Stimulated activated CD4-positive, alpha-beta T cell treated with anti-CD3 and anti-CD28 coated beads, Interleukin-12 subunit alpha, Interleukin-12 subunit beta, amount 100 ng/mL, for 48 hours (primary cell): ENCODE measurements around the gene DNAH10.

Experiments used
- DNase-seq, 3 donors: peaks; one replicate each; pipeline ENCODE4 v3.0.0-alpha.2; 2020; ENCODE audit warnings: low read depth in 2 of 3, low spot score in 1 of 3

DNAH10 gene

DNA sequence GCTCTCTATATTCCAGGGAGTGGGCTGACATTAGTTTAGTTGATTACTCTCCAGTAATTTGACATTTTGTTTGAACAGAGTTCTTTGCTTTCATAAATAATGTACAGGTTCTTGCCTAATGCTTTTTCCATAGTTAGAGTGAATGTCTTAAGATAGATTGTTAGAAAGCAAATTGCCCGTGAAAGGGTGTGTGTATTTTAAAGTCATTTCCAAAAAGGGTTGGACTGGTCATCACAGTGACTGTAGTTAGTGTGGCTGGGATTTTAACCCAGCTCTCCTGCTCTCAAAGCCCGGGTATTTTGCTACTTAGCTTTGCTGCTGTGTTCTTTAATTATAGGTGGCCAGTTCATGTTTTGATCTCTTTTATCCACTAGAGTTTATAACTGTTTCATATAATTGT, 74.2 kb downstream of the DNAH10 start:
- DNase-seq: no peak

DNA sequence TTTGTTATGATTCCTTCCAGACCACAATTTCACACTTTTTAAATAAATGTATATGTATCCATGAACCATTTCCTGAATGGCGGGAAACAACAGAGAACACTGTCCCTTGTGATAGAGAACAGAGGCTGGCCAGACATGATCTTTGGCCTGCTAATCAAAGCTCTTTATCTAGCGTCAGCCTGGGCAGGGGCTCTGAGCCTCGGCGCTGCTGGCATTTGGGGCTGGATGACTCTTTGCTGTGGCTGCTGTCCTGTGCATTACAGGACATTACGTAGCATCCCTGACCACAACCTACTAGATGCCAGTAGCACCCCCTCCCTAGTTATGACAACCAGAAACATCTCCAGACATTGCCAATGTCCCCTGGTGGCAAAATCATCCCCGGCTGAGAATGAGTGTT, 77.7 kb downstream of the DNAH10 start:
- DNase-seq: no peak

DNA sequence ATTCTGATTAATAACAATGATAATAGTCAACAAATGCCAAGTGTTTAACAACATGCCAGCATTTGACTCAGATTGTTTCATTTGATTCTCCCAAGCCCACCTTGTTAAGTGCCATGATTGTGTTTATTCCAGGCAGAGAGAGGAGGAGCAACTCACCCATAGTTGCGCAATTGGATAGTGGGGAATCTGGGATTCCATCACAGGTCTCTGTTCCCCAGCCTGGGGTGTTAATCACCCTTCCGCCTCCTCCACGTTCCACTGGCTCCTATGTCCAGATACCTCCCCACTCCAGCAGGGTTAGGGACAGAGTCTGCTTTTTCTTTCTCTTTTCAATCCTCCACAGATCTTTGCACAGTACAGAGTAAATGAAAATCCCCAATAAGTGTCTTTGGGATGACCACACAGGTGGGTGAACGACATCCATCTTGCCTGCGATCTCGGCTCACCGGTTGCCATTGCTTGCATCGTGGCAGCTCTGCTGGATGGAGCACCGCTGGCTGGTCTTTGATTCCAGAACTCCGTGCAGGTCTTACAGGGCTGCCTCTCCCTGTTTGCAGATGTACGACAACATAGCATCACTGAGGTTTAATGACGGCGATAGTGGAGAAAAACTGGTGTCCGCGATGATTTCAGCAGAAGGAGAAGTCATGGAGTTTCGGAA, 78.8 kb downstream of the DNAH10 start:
- DNase-seq: no peak

DNA sequence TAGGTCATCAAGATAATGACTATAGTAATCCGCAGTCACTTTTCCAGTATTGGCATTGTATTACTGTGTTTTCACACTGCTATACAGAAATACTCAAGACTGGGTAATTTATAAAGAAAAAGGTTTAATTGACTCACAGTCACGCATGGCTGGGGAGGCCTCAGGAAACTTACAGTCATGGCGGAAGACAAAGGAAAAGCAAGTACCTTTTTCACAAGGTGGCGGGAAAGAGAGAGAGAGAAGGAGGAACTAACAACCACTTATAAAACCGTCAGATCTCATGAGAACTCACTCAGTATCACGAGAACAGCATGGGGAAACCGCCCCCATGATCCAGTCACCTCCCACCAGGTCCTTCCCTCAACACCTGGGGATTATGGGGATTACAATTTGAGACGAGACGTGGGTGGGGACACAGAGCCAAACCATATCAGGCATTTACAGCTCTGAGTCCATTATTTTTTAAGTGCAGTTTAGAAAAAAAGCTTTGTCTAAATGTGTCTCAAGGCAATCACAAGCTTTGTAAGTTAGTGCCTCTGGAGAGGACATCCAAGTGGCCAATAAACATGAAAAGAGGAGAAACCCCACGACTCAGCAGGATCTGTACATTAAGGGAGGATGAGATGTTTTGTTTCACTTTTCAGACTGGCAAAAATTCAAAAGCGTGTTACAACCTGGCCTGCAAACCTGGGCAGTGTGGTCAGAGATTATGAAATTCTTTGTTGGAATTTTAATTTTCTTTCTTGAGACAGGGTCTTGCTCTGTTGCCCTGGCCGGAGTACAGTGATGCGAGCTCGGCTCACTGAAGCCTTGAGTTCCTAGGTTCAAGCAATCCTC, 82.0 kb downstream of the DNAH10 start:
- DNase-seq: no peak

DNA sequence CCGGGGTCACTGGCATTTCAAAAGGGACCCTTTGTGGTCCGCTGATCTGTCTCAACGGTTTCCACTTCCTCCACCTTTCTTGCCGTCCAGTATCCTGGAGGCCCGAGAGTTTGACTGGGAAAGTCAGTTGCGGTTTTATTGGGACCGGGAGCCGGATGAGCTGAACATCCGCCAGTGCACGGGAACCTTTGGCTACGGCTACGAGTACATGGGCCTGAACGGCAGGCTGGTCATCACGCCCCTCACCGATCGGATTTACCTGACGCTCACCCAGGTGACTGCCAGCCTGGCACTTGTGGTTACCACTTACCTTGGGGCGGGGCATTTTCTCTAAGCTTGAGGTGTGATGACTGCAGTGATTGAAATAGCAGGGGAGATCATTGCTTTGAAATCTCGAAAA, 83.8 kb downstream of the DNAH10 start:
- DNase-seq: no peak

DNA sequence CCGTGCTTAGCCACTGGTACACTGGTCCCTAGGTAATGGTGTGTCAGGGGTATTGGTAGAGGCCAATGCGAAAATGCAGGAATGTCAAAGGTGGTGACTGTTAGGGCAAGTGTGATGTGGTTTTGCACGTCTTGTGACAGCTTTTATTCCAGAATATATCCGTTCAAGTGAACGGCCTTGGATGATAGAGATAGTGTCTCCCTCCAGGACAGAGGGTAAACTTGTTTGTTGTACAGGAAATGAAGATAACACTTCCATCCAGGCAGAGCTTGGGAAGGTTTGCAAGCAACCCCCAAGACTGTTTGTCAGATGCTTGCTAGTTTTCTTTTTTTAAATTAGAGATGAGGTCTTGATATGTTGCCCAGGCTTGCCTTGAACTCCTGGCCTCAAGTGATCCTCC, 84.2 kb downstream of the DNAH10 start:
- DNase-seq: no peak

DNA sequence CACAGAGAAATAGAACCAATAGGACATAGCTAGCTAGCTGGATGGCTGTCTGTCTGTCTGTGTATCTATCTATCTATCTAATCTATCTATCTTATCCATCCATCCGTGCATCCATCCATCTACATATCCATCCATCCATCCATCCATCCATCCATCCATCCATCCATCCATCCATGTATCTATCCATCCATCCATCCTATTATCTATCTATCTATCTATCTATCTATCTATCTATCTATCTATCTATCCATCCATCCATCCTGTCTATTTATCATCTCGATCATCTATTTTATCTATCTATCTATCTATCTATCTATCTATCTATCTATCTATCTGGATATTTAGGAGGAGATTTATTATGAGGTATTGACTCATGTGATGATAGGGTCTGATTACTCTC, 84.9 kb downstream of the DNAH10 start:
- DNase-seq: no peak

DNA sequence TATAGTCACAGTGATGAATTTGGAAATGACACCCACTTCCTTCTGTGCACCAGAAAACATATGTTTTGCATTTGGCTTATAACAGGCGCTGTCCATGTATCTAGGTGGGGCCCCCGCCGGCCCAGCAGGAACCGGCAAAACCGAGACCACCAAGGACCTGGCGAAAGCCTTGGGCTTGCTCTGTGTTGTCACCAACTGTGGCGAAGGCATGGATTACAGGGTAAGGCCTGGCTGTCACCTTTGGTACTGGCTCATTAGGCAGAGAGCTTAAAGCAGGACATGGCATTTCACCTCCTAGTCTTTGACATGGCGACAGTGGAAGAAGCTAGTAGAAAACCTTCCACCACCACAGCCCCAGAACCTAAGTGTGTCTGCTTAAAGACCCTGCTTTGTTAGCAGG, 85.8 kb downstream of the DNAH10 start:
- DNase-seq: no peak

DNA sequence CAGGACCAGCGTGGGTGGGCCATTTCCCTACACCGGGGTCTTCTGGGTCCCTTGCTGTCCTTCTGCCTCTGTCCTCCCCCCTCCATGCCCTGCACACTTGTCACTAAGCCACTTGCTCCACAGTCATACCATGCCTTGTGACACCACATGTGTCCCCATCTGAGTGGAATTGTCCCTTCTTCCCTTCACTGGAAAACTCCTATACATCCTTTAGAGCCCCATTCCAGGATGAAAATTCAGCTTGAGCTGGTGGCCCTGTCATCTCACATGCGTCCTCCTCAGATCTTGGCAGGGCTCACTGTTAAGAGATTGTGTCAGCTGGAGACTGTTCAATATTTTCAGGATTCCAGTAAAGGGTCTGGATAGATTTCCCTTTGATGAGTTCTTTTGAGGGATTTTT, 87.4 kb downstream of the DNAH10 start:
- DNase-seq: no peak

DNA sequence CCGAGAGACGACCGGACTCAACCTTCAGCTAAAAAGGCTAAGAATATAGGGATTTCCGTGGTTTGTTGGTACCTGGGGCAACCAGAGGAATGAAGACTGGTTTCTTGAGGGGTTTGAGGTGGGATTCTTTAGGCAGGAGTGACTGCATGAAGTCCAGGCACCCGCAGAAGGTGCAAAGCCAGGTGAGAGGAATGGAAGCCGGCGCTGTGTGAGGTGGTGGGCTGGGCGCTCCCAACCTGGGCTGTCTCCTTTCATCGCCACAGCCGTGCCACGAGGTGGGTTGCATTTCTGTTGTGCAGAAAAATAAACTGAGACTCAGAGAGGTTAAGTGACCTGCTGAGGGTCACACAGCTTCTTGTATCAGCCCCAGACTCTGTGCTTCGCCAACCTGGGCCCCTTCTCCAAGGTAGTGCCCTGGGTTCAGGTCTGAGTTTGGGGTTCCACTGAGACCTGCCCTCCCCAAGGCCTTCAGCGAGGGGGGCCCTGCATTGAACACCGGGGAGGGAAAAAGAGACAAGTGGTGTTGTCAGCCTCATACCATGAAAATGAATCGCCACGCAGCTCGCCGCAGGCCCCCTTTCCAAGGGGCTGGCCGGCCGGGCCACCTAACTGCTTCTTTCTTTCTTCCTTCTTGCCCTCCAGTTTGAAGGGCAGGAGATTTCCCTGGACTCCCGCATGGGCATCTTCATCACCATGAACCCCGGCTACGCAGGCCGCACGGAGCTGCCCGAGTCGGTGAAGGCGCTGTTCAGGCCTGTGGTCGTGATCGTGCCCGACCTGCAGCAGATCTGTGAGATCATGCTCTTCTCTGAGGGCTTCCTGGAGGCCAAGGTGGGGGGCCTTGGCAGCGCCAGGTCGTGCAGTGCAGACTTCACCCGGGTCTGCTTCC, 88.4 kb downstream of the DNAH10 start:
- no peak for DNase-seq

DNA sequence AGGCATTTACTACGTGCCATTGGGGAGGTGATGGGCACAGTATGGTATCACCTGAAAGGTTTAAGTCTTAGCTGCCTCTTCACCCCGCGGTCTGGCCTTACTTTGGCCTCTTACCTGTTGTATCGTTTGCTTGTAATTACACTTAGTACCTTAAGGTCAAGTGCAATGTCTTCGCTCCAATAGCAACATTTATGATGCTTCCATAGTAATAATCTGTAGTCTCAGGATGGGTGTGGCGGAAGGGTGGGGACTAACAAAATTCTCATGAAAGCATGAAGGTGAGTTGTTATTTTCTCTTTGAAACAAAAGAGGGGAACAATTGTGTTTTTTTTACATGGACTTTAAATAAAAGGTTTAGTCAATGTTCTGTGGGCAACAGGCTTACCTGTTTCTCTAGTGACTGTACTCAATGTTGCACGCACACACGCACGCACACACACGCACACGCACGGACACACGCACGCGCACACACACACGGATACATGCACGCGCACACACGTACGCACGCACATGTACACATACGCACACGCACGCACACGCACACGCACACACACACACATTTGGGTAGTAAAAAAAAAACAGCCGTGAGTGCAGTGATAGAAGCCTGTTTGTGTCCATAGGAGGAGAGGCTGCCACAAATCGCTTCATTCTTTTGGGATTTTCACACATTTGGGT, 91.4 kb downstream of the DNAH10 start:
- no peak for DNase-seq

DNA sequence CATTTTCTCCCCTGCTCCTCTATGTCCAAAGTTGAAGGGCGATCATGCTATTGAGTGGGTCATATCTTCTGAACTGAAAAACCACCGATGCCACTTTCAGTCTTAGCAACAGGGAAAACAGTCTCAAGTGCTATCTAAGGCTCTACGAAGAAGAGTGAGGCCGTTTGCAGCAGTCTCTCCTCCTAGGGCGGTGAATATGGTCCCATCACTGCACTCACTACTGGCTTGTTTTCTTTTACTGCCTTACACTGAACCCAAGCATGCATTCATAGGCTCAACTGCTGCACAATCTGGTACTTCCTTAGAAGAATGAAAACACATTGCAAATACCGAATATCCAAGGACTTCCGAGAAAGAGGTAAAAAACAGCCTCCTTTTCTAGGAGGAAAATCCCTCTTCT, 92.1 kb downstream of the DNAH10 start:
- DNase-seq: no peak

DNA sequence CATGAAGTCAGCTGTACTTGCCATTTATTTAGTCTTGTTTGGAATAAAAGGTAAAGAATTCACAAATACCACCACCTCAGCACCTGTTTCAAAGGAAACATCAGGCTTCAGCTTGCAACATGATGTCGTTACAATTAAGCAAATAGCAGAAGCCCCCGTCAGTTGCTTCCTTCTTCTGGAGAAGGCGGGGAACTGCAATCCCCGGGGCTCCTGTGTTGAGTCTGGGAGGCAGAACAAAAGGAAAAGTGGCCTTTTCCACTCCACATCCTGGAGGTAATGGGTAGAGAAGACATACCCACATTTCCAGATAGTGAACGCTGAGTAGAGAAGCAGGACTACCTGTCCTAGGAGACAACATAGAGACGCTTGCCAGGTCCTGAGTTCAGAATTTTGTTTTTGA, 92.8 kb downstream of the DNAH10 start:
- DNase-seq: no peak

DNA sequence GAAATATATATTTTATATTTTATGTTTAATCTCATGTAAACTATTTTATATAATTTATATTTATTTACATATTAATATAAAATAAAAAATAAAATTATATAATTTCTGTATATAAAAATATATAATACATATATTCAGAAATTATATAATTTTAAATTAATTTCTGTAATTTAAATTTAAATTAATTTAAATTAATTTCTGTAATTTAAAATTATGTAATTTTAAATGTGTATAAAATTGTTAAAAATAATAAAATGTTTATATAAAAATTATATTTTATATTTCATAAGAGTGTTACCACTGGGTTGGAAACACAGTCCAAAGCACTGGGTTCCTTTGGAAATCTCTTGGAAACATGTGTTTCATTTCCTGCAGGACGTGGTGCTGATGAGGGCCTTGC, 94.6 kb downstream of the DNAH10 start:
- no peak for DNase-seq

DNA sequence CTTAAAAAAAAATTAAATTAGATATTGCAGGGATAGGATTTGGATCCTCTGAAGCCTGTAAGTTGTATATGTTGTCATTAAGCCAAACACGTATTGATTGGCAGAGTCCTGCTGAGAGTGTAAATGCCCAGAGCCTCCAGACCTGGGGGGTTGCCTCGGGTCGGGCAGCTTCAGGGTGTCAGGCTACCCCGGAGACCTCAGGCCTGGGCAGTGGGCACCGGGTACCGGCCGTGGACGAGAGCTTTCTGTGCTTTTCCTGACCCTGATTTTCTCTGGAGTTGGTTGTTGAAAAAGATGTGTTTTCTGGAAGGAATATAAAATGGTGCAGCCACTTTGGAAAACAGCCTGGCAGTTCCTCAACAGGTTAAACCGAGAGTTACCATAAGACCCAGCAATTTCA, 96.1 kb downstream of the DNAH10 start:
- DNase-seq: no peak

DNA sequence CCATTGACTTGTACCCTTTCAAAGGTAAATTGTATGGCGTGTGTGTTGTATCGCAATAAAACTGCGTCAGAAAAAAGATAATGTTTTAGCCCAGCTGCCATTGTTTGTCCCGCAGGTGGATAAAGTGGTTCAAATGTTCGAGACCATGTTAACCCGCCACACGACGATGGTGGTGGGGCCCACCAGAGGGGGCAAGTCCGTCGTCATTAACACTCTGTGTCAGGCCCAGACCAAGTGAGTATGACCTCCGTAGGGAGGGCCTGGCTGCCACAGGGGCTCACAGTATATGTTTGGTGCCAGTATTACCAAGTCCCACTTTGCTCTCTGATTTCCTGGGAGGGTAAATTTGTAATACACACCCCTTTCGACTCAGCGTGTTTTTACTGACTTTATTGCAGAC, 96.9 kb downstream of the DNAH10 start:
- DNase-seq: no peak

DNA sequence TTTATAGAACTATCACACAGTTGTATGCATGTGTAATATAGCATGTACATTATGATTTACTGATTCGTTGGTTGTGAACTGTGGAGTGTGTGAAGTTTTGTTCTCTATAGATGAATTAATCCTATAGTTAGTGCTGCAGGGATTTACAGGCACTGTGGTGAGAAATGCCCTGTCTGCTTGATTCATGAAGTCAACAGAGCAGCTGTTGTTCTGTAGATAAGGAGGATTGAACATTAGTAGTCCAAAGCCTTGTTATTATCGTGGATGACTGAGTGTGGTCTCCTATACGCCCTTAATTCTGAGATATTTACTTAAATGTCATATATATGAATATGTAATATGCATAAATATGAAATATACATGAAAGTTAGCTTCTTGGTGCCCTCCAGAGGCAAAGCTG, 98.3 kb downstream of the DNAH10 start:
- no peak for DNase-seq

DNA sequence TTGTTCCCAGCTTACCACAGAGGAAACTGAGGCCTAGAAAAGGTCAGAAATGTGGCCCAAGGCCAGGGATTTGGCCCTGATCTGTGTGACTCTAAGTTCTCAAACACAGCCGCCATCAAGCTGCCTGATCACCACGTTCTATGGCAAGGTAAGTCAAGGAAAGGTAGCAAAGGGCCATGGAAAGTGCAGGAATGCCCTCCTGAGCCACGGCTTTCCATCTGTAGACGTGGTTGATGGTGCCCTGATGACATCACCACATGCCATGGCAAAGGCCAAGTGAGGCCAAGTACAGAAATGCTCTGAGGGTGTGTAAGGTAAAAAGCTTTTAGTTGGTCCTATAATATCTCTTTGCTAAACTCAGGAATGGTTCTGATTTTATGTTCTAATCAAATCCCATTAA, 99.3 kb downstream of the DNAH10 start:
- no peak for DNase-seq

DNA sequence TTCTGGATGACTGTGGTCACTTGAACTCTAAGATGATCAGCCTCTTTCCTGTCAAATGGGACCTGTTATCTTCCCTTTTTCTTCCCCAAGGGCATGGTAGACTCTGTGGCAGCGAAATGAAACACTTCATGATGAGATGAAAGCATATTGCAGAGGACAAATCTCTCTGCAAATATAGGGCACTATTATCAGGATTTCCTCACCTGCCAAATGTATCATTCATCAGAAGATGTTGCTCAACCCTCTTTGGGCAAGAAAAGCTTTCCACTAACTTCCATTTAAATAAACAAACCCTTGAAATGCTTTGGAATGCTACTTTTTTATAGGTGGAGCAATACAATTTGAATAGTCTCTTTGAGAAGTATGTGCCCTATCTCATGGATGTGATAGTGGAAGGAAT, 105.0 kb downstream of the DNAH10 start:
- no peak for DNase-seq

DNA sequence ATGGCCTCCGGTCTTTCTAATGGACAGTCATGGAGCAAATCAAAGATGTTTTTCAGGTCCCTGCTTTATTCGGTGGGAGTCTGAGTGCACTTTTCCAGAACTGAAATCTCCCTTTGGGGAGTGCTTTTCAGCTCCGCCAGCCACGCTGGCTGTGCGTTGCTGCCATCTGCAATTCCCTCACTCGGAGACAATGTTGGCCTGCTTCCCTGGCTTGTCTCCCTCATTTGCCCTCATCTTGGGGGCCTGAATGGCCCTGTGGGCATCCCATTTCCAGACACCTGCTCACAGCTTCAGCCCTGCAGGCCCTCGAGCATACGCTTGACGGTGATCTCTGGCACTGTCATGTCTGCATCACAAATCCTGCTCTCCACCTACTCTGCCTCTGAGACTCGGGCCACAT, 106.7 kb downstream of the DNAH10 start:
- DNase-seq: no peak

DNA sequence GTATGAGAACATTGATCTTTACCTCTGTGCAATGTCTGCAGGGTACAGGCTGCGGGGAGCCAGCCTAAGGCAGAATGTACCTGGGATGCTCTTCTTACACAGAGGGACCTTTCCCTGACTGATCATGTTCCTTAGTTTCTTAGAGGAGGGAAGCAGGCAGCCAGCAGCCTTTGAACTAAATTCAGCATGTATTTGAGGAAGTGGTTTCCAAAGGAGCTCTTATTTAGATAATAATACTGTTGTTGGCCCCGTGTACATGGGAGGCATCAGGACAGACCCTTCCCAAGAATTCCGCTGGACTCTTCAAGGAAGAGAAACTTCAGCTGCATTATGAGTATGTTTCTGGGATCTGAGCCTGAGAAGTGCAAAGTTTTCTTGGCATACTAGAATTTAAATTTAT, 111.7 kb downstream of the DNAH10 start:
- no peak for DNase-seq
